T-helper 2 cell treated with Interferon-gamma antibody and Interleukin-4, amounts not matched to agents 5 μg/mL and 100 μg/mL, for 36 hours (primary cell): ENCODE measurements around the gene TRA2A.
"Not testable (repeated sequence)": the region's sequence is repeated elsewhere in the genome, so short reads cannot be mapped to it uniquely, and the experiment has no call there.

Experiments used
- DNase-seq: peaks from one replicate; pipeline ENCODE4 v3.0.0; 2021; ENCODE audit warnings: low spot score
- H3K27ac Mint-ChIP-seq: one replicate; pipeline ENCODE4 v1.8.0; 2021; ENCODE audit warnings: mild to moderate bottlenecking, mixed read lengths
- H3K27me3 Mint-ChIP-seq: one replicate; pipeline ENCODE4 v1.8.0; 2021; ENCODE audit warnings: low read depth, mixed read lengths
- H3K36me3 Mint-ChIP-seq: one replicate; pipeline ENCODE4 v1.8.0; 2021; ENCODE audit warnings: low read depth, mixed read lengths
- H3K4me1 Mint-ChIP-seq: one replicate; pipeline ENCODE4 v1.8.0; 2021; ENCODE audit warnings: low read depth, mixed read lengths
- H3K4me3 Mint-ChIP-seq: one replicate; pipeline ENCODE4 v1.8.0; 2022; ENCODE audit warnings: mild to moderate bottlenecking, moderate library complexity, mixed read lengths
- H3K9me3 Mint-ChIP-seq: one replicate; pipeline ENCODE4 v1.8.0; 2021; ENCODE audit warnings: mixed read lengths

TRA2A gene

GRCh38 chr7:23530405-23530804 lies 1.4 kb downstream of the TRA2A start:
- peaks cover 37% of the 10 kb centered on the region for H3K4me1 Mint-ChIP-seq
- H3K27me3 Mint-ChIP-seq: no peaks in the 10 kb centered on the region
- no peaks in the 10 kb centered on the region for H3K9me3 Mint-ChIP-seq
- H3K4me3 Mint-ChIP-seq: peak overlapping the region; percentile 100
- H3K36me3 Mint-ChIP-seq: peaks cover 23% of the 10 kb centered on the region
- H3K27ac Mint-ChIP-seq: peak overlapping the region; percentile 100
- no peak for DNase-seq

- H3K36me3 Mint-ChIP-seq: peaks cover 24% of the 10 kb centered on the region
- H3K27ac Mint-ChIP-seq: peak overlapping the region; percentile 100
- H3K27me3 Mint-ChIP-seq: no peaks in the 10 kb centered on the region
- no peaks in the 10 kb centered on the region for H3K9me3 Mint-ChIP-seq
- peaks cover 47% of the 10 kb centered on the region for H3K4me1 Mint-ChIP-seq
- H3K4me3 Mint-ChIP-seq: peak overlapping the region; percentile 100
- no peak for DNase-seq
These were observed 2.4 kb downstream of the TRA2A start for GRCh38 chr7:23529262-23529859.

GRCh38 chr7:23525611-23526010 lies 6.2 kb downstream of the TRA2A start:
- not testable (repeated sequence) for DNase-seq, H3K27me3 Mint-ChIP-seq, H3K27ac Mint-ChIP-seq, H3K4me3 Mint-ChIP-seq, H3K9me3 Mint-ChIP-seq
- H3K36me3 Mint-ChIP-seq: peaks cover 44% of the 10 kb centered on the region
- H3K4me1 Mint-ChIP-seq: peaks cover 55% of the 10 kb centered on the region

- DNase-seq: no peak
- peak overlapping the region; percentile 54 for H3K4me3 Mint-ChIP-seq
- peak overlapping the region; percentile 58 for H3K27ac Mint-ChIP-seq
- H3K4me1 Mint-ChIP-seq: peaks cover 47% of the 10 kb centered on the region
- peaks cover 42% of the 10 kb centered on the region for H3K36me3 Mint-ChIP-seq
- H3K9me3 Mint-ChIP-seq: no peaks in the 10 kb centered on the region
- no peaks in the 10 kb centered on the region for H3K27me3 Mint-ChIP-seq
These were observed 7.3 kb downstream of the TRA2A start for GRCh38 chr7:23524473-23524872.

- H3K36me3 Mint-ChIP-seq: peaks cover 44% of the 10 kb centered on the region
These were observed 8.2 kb downstream of the TRA2A start for GRCh38 chr7:23523486-23524075.

GRCh38 chr7:23520582-23520981 lies 11.2 kb downstream of the TRA2A start:
- Mint-ChIP-seq H3K4me3 (no peak overlapping the region), H3K4me1 (peaks cover 28% of the 10 kb centered on the region), H3K27ac (no peak overlapping the region), H3K27me3 (no peaks in the 10 kb centered on the region), H3K36me3 (peaks cover 66% of the 10 kb centered on the region), H3K9me3 (peaks cover 4% of the 10 kb centered on the region)
- no peak for DNase-seq

More at GRCh38 chr7:23523486-23524075, 8.2 kb downstream of the TRA2A start:
- Mint-ChIP-seq H3K4me3 (no peak overlapping the region), H3K4me1 (peaks cover 40% of the 10 kb centered on the region), H3K27me3 (no peaks in the 10 kb centered on the region), H3K9me3 (no peaks in the 10 kb centered on the region), H3K27ac (no peak overlapping the region)
- no peak for DNase-seq

- H3K4me1 Mint-ChIP-seq: peaks cover 14% of the 10 kb centered on the region
- H3K9me3 Mint-ChIP-seq: peaks cover 4% of the 10 kb centered on the region
- H3K27me3 Mint-ChIP-seq: no peaks in the 10 kb centered on the region
- peaks cover 71% of the 10 kb centered on the region for H3K36me3 Mint-ChIP-seq
- no peak for DNase-seq
- no peak overlapping the region for H3K4me3 Mint-ChIP-seq
- peak overlapping the region; percentile 81 for H3K27ac Mint-ChIP-seq
These were observed 17.0 kb downstream of the TRA2A start for GRCh38 chr7:23514755-23515154.

- H3K27me3 Mint-ChIP-seq, H3K4me3 Mint-ChIP-seq, DNase-seq, H3K9me3 Mint-ChIP-seq, H3K27ac Mint-ChIP-seq: not testable (repeated sequence)
- H3K4me1 Mint-ChIP-seq: peaks cover 15% of the 10 kb centered on the region
- peaks cover 69% of the 10 kb centered on the region for H3K36me3 Mint-ChIP-seq
These were observed 18.0 kb downstream of the TRA2A start for GRCh38 chr7:23513746-23514145.

GRCh38 chr7:23494009-23494408 lies 37.8 kb downstream of the TRA2A start:
- Mint-ChIP-seq H3K4me1 (peaks cover 2% of the 10 kb centered on the region), H3K27ac (no peak overlapping the region), H3K27me3 (no peaks in the 10 kb centered on the region), H3K9me3 (no peaks in the 10 kb centered on the region), H3K4me3 (no peak overlapping the region), H3K36me3 (peaks cover 8% of the 10 kb centered on the region)
- no peak for DNase-seq

- H3K4me1 Mint-ChIP-seq: no peaks in the 10 kb centered on the region
- no peak for DNase-seq
- peak overlapping the region; percentile 85 for H3K4me3 Mint-ChIP-seq
- peaks cover 2% of the 10 kb centered on the region for H3K36me3 Mint-ChIP-seq
- peak overlapping the region; percentile 85 for H3K27ac Mint-ChIP-seq
- H3K9me3 Mint-ChIP-seq: no peaks in the 10 kb centered on the region
- no peaks in the 10 kb centered on the region for H3K27me3 Mint-ChIP-seq
These were observed 40.3 kb downstream of the TRA2A start for GRCh38 chr7:23491502-23491901.

GRCh38 chr7:23490357-23491135 lies 41.2 kb downstream of the TRA2A start:
- Mint-ChIP-seq H3K27me3 (no peaks in the 10 kb centered on the region), H3K27ac (peak overlapping the region; percentile 92), H3K9me3 (no peaks in the 10 kb centered on the region), H3K36me3 (peaks cover 2% of the 10 kb centered on the region), H3K4me1 (no peaks in the 10 kb centered on the region), H3K4me3 (peak overlapping the region; percentile 85)
- peak; percentile 37 for DNase-seq

GRCh38 chr7:23488714-23489113 lies 43.1 kb downstream of the TRA2A start:
- not testable (repeated sequence) for H3K4me3 Mint-ChIP-seq, H3K27ac Mint-ChIP-seq, H3K36me3 Mint-ChIP-seq, H3K27me3 Mint-ChIP-seq, DNase-seq, H3K9me3 Mint-ChIP-seq, H3K4me1 Mint-ChIP-seq

GRCh38 chr7:23487670-23488069 lies 44.1 kb downstream of the TRA2A start:
- no peak for DNase-seq
- H3K27me3 Mint-ChIP-seq: peaks cover 2% of the 10 kb centered on the region
- H3K9me3 Mint-ChIP-seq: no peaks in the 10 kb centered on the region
- H3K36me3 Mint-ChIP-seq: peaks cover 2% of the 10 kb centered on the region
- no peak overlapping the region for H3K27ac Mint-ChIP-seq
- no peaks in the 10 kb centered on the region for H3K4me1 Mint-ChIP-seq
- no peak overlapping the region for H3K4me3 Mint-ChIP-seq

- no peaks in the 10 kb centered on the region for H3K4me1 Mint-ChIP-seq
- H3K36me3 Mint-ChIP-seq: peaks cover 2% of the 10 kb centered on the region
- H3K4me3 Mint-ChIP-seq: no peak overlapping the region
- no peaks in the 10 kb centered on the region for H3K9me3 Mint-ChIP-seq
- peak; percentile 1 for DNase-seq
- no peak overlapping the region for H3K27ac Mint-ChIP-seq
- peaks cover 11% of the 10 kb centered on the region for H3K27me3 Mint-ChIP-seq
These were observed 45.6 kb downstream of the TRA2A start for GRCh38 chr7:23486002-23486773.
